MM.1S (cell line): ENCODE data around the gene MEG3.

ENCODE experiments used
- EZH2 ChIP-seq: fragments of 300-600 bp; sonication (generic); optimal IDR thresholded peaks from 2 replicates; pipeline ENCODE3; 2017; ENCODE audit warnings: low read depth, mild to moderate bottlenecking, antibody characterized with exemption, low read length, mixed read lengths
- TF ChIP-seq, protein P1 (sequence below): fragments of 300-600 bp; sonication (generic); IDR thresholded peaks from 2 replicates; pipeline ENCODE4 v1.5.1; 2016; ENCODE audit warnings: antibody characterized with exemption, low read length, mixed read lengths

DNA sequence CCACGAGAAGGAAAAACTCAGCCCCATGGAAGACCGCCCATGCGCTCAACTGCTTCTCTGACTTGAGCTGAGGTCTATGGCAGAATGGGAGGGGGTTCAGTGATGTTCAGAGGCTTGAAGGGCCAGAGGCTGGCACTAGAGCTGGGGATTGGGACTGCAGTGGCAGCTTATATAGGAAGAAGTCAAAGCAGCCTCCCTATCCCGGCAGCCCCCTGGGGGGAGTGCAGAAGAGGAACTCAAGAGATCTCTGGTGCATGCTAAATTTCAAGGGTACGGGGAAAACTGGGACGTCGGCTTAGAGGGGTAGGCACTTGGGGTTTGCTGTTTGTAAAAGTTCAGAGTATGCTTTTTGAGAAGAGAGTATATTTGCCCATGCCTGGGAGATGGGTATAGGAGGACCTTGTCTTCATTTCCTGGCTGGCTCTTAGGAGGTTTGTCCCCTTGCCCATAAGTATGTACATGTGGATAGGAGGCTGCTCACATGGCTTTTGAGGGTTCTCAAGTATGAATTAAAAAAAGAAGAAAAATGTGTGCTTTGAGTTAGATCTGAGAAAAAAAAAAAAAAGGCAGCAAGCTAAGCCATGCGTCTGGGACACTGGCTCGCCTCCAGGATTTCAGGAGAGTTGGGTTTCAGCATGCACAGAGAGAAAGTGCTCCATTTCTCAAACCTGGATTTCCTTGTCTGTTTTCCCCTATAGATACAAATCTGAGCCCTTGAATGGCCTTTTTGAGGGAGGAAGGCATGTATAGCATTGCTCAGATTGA lies 3.2 kb upstream of the MEG3 start:
- TF ChIP-seq, protein P1, sequence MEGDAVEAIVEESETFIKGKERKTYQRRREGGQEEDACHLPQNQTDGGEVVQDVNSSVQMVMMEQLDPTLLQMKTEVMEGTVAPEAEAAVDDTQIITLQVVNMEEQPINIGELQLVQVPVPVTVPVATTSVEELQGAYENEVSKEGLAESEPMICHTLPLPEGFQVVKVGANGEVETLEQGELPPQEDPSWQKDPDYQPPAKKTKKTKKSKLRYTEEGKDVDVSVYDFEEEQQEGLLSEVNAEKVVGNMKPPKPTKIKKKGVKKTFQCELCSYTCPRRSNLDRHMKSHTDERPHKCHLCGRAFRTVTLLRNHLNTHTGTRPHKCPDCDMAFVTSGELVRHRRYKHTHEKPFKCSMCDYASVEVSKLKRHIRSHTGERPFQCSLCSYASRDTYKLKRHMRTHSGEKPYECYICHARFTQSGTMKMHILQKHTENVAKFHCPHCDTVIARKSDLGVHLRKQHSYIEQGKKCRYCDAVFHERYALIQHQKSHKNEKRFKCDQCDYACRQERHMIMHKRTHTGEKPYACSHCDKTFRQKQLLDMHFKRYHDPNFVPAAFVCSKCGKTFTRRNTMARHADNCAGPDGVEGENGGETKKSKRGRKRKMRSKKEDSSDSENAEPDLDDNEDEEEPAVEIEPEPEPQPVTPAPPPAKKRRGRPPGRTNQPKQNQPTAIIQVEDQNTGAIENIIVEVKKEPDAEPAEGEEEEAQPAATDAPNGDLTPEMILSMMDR = no peak
- TF ChIP-seq EZH2 = no peak
